GM13976 (cell line): ENCODE data around the gene OR10H1.
A peak's percentile ranks its signal among the peaks of the same experiment; 100 is the strongest.
"Not testable (repeated sequence)": the region's sequence is repeated elsewhere in the genome, so short reads cannot be mapped to it uniquely, and the experiment has no call there.

Experiments used
- DNase-seq: peaks from one replicate; pipeline ENCODE4 v3.0.0; 2012; ENCODE audit warnings: low spot score
- in situ Hi-C: fragments of 300-500 bp; cut with MboI; formaldehyde crosslinking; loops from one replicate; pipeline ENCODE4 v1.12.0; 2022; ENCODE audit warnings: low sequenced_read_pairs, mixed read lengths, inconsistent platforms; ENCODE audit not compliant: unreplicated experiment
- TF ChIP-seq, protein P1 (sequence below): IDR thresholded peaks from 2 replicates; pipeline ENCODE4 v1.5.1; 2012; ENCODE audit warnings: borderline replicate concordance, mild to moderate bottlenecking; ENCODE audit not compliant: insufficient read depth; ENCODE audit errors: extremely low read depth, missing control alignments, control extremely low read depth

The OR10H1 gene

DNA sequence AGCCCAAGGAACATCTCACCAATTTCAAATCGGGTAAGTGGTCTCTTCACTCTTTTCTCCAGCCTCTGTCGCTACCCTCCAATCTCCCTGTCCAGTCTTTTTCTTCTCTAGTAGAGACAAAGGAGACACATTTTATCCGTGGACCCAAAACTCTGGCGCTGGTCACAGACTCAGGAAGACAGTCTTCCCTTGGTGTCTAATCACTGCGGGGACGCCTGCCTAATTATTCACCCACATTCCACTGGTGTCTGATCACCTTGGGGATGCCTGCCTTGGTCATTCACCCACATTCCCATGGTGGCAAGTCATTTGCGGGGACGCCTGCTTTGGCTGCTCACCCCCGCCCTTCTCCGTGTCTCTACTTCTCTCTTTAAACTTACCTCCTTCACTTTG is 13.8 kb upstream of the OR10H1 start:
- TF ChIP-seq, protein P1, sequence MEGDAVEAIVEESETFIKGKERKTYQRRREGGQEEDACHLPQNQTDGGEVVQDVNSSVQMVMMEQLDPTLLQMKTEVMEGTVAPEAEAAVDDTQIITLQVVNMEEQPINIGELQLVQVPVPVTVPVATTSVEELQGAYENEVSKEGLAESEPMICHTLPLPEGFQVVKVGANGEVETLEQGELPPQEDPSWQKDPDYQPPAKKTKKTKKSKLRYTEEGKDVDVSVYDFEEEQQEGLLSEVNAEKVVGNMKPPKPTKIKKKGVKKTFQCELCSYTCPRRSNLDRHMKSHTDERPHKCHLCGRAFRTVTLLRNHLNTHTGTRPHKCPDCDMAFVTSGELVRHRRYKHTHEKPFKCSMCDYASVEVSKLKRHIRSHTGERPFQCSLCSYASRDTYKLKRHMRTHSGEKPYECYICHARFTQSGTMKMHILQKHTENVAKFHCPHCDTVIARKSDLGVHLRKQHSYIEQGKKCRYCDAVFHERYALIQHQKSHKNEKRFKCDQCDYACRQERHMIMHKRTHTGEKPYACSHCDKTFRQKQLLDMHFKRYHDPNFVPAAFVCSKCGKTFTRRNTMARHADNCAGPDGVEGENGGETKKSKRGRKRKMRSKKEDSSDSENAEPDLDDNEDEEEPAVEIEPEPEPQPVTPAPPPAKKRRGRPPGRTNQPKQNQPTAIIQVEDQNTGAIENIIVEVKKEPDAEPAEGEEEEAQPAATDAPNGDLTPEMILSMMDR = no peak
- DNase-seq = no peak
- in situ Hi-C loops = no loop called here

DNA sequence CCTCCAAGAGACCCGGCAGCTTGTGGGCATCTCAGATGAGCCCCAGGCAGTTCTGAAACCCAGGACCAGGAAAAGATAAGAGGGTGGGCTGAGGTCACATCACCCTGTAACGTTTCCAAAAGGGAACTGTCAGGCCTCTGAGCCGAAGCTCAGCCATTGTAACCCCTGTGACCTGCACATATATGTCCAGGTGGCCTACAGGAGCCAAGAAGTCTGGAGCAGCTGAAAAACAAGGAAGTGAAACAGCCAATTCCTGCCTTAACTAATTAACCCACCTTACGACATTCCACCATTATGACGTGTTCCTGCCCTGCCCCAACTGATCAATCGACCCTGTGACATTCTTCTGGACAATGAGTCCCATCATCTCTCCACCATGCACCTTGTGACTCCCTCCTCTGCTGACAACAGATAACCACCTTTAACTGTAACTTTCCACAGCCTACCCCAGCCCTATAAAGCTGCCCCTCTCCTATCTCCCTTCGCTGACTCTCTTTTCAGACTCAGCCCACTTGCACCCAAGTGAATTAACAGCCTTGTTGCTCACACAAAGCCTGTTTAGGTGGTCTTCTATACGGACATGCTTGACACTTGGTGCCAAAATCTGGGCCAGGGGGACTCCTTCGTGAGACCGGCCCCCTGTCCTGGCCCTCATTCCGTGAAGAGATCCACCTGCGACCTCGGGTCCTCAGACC is 13.3 kb upstream of the OR10H1 start:
- DNase-seq, in situ Hi-C loops: not testable (repeated sequence)

DNA sequence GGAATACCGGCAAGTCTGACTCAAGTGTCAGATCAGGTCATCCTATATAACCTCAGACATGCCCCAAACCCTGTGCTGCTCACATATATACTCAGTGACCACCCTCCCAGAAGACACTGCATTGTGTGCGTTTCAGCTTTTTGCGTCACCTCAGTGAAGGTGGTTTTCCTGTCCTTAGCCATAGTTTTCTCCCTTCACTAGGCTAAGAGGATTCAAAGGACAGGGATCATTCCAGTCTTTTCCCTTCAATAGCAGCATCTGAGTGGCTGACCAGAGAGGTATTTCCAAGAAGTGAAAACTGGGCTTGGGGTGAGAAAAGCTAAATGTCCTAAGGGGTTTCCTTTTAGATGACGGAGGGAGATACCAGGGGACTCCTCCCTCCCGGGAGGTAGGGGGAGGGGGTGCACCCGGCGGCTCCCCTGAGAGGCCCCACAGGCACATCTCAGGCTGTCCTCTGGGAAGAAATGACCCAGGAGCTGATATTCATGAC is 12.7 kb upstream of the OR10H1 start:
- in situ Hi-C loops = no loop called here
- no peak for DNase-seq
- TF ChIP-seq, protein P1 = no peak

DNA sequence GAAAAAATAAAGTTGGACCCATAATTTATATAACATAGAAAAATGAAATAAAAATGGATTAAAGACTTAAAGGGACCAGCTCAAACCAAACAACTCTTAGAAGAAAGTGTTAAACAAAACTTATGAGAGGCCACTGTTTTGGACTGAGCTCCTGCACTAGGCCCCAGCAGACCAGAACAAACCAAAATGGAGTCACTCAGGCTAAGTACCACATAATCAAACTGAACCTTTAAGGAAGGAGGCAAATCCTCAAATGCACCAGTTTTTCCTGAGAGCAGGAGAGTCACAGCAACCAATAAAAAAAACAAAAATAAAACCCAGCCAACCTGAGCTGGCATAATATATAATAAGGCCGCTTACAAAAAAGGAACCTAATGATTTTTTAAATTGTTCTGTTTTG is 10.3 kb upstream of the OR10H1 start:
- TF ChIP-seq, protein P1 = no peak
- DNase-seq = no peak
- in situ Hi-C loops = no loop called here

DNA sequence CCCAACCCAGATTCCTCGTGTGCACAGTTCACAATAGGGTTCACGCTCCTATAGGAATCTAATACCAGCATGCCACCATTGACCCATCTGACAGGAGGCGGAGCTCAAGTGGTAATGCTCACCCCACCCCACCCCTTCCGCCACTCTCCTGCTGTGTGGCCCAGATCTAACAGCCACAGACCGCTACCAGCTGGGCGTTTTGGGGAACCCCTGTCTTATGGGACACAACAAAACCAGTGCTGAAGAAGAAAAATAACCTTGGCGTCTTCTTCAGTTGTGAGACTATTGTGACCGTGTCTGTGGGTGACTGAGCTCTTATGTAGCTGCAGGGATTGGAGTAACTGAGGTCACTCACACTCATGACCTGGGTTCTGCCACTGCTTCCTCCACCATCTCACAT is 5.2 kb upstream of the OR10H1 start:
- TF ChIP-seq, protein P1 = no peak
- in situ Hi-C loops = no loop called here
- DNase-seq = no peak

DNA sequence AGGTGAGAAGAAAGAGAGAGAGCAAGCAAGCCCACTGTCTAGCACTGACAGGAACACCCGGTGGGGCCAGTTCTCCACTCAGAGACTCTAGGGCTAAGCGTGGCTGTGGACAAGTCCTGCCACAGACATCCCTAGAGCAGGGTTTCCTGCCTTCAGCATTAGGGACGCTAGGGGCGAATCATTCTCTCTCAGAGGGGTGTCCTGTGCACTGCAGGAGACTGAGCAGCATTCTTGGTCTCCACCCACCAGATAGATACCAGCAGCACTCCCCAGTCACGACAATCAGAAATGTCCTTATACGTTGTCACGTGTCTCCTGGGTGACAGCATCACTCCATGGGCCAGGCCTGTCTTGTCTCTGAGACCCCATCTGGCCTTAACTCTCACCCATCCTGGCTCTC is 1.5 kb downstream of the OR10H1 start:
- TF ChIP-seq, protein P1 = no peak

DNA sequence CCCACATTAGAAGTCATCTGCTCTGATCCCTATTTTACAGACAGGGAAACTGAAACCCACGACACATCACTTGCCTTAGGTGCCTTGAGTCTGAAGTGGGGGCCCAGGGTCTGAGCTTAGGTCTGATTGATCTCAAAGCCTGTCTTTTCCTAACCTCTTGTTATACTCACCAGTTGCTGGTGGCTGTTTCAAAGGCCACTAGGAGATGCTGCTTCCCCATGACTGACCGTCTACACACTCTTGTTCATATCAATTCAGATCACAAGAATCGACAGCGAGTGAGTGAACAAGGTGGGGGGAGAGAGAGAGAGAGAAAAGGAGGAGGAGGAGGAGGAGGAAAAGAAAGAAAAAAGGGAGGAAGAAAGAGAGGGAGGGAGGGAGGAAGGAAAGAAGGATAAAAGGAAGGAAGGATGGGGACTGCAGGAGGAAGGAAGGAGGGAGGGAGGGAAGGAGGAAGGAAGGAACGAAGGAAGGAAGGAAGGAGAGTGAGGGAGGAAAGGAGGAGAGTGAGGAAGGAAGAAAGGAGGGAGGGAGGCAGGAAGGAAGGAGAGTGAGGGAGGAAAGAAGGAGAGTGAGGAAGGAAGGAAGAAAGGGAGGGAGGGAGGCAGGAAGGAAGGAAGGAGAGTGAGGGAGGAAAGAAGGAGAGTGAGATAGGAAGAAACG is 3.3 kb downstream of the OR10H1 start:
- in situ Hi-C loops = no loop called here
- TF ChIP-seq, protein P1 = peak; percentile 2
- no peak for DNase-seq

More for the DNA sequence above, 1.5 kb downstream of the OR10H1 start:
- DNase-seq = no peak
- in situ Hi-C loops = no loop called here
